ENCODE results near the gene QSER1.
"Not testable (repeated sequence)": the region's sequence is repeated elsewhere in the genome, so short reads cannot be mapped to it uniquely, and the experiment has no call there.

QSER1 gene

GRCh38 chr11:32891657-32892354, 805 bp upstream of the QSER1 start:
- DNase-seq = peak; percentile 37

GRCh38 chr11:32893093-32893342, 407 bp downstream of the QSER1 start:
- no peak for DNase-seq

- peak; percentile 51 for DNase-seq
Observed at GRCh38 chr11:32893343-32894148, 935 bp downstream of the QSER1 start.

GRCh38 chr11:32894149-32894827, 1.7 kb downstream of the QSER1 start:
- DNase-seq = peak; percentile 64

- DNase-seq = no peak
Observed at GRCh38 chr11:32894921-32895320, 2.3 kb downstream of the QSER1 start.

- DNase-seq = peak; percentile 7
Observed at GRCh38 chr11:32895471-32895870, 2.9 kb downstream of the QSER1 start.

GRCh38 chr11:32897103-32897502, 4.5 kb downstream of the QSER1 start:
- no peak for DNase-seq

- DNase-seq = no peak
Observed at GRCh38 chr11:32899438-32899837, 6.8 kb downstream of the QSER1 start.

- no peak for DNase-seq
Observed at GRCh38 chr11:32902089-32902665, 9.6 kb downstream of the QSER1 start.

- DNase-seq = no peak
Observed at GRCh38 chr11:32905028-32905667, 12.5 kb downstream of the QSER1 start.

GRCh38 chr11:32908619-32909018, 16.0 kb downstream of the QSER1 start:
- no peak for DNase-seq

GRCh38 chr11:32911413-32911812, 18.8 kb downstream of the QSER1 start:
- DNase-seq = no peak

- no peak for DNase-seq
Observed at GRCh38 chr11:32913445-32913844, 20.8 kb downstream of the QSER1 start.

- no peak for DNase-seq
Observed at GRCh38 chr11:32916361-32916760, 23.8 kb downstream of the QSER1 start.

- no peak for DNase-seq
Observed at GRCh38 chr11:32916994-32917393, 24.4 kb downstream of the QSER1 start.

- DNase-seq = no peak
Observed at GRCh38 chr11:32918427-32918826, 25.8 kb downstream of the QSER1 start.

GRCh38 chr11:32919338-32919737, 26.7 kb downstream of the QSER1 start:
- no peak for DNase-seq

- DNase-seq = no peak
Observed at GRCh38 chr11:32920570-32920969, 28.0 kb downstream of the QSER1 start.

- DNase-seq = no peak
Observed at GRCh38 chr11:32921204-32921603, 28.6 kb downstream of the QSER1 start.

- no peak for DNase-seq
Observed at GRCh38 chr11:32931606-32932005, 39.0 kb downstream of the QSER1 start.

- no peak for DNase-seq
Observed at GRCh38 chr11:32932196-32932595, 39.6 kb downstream of the QSER1 start.

GRCh38 chr11:32935462-32936029, 42.9 kb downstream of the QSER1 start:
- DNase-seq = no peak

- not testable (repeated sequence) for DNase-seq
Observed at GRCh38 chr11:32936178-32936577, 43.6 kb downstream of the QSER1 start.

Data from activated CD4-positive, alpha-beta T cell treated with anti-CD3 and anti-CD28 coated beads, Interleukin-10, Interleukin-2, amounts not matched to agents 100 ng/mL and 50 ng/mL, durations not matched to agents 16 hours and 8 hours (primary cell).